ENCODE measurements around the gene FHIT. TPM values are rescaled to one million over a fixed set of nuclear protein-coding genes. Genes with fewer than 3 reads are reported as not detected.

The FHIT gene
- total and polyA plus RNA-seq, 4 donors = 2.6 to 21.3 (median 8.7) TPM

- no peak for ATAC-seq (ENCODE audit: insufficient read depth, low FRiP score)
- no peak overlapping the region for H3K27ac ChIP-seq (ENCODE audit: low read depth in 1 of 2, low read length in 1 of 2)
- no peak for TF ChIP-seq CTCF (IDR thresholded peaks at IDR 0.05; ENCODE audit: control extremely low read depth, extremely low read depth)
- H3K9ac ChIP-seq (ENCODE audit: insufficient read depth in 1 of 2, low read length in 2 of 2) = no peak overlapping the region
- no peaks in the 10 kb centered on the region for H3K27me3 ChIP-seq (ENCODE audit: control insufficient read depth in 3 of 3, insufficient read depth in 3 of 3, low read length in 2 of 3)
- DNase-seq = no peak
- H3K9me3 ChIP-seq (ENCODE audit: control insufficient read depth in 4 of 4, insufficient read depth in 3 of 4, low read length in 3 of 4) = peaks cover 0 to 7% (median 0%) of the 10 kb centered on the region in 4 donors
- H3K36me3 ChIP-seq (ENCODE audit: control insufficient read depth in 4 of 4, insufficient read depth in 4 of 4, low read length in 4 of 4) = no peaks in the 10 kb centered on the region
- WGBS, 2 donors = 76 to 77% methylated on average over 3 of the region's 3 CpGs
- H3K4me1 ChIP-seq (ENCODE audit: control insufficient read depth in 5 of 5, insufficient read depth in 5 of 5, low read length in 5 of 5) = peaks cover 0 to 6% (median 0%) of the 10 kb centered on the region in 5 donors
- H3K4me3 ChIP-seq = no peak overlapping the region
Measured at GRCh38 chr3:60755094-60755493, 496.2 kb downstream of the FHIT start.

- no peak for DNase-seq
- Histone ChIP-seq H3K4me1 (ENCODE audit: control insufficient read depth in 5 of 5, insufficient read depth in 5 of 5, low read length in 5 of 5) (peaks cover 0 to 6% (median 0%) of the 10 kb centered on the region in 5 donors), H3K9me3 (ENCODE audit: control insufficient read depth in 4 of 4, insufficient read depth in 3 of 4, low read length in 3 of 4) (peaks cover 0 to 6% (median 0%) of the 10 kb centered on the region in 4 donors), H3K9ac (ENCODE audit: insufficient read depth in 1 of 2, low read length in 2 of 2) (no peak overlapping the region), H3K4me3 (no peak overlapping the region), H3K27ac (ENCODE audit: low read depth in 1 of 2, low read length in 1 of 2) (no peak overlapping the region), H3K27me3 (ENCODE audit: control insufficient read depth in 3 of 3, insufficient read depth in 3 of 3, low read length in 2 of 3) (no peaks in the 10 kb centered on the region), H3K36me3 (ENCODE audit: control insufficient read depth in 4 of 4, insufficient read depth in 4 of 4, low read length in 4 of 4) (no peaks in the 10 kb centered on the region)
- WGBS, 2 donors = 73 to 91% methylated on average over 1 of the region's 1 CpG
- TF ChIP-seq CTCF (IDR thresholded peaks at IDR 0.05; ENCODE audit: control extremely low read depth, extremely low read depth) = no peak
- ATAC-seq (ENCODE audit: insufficient read depth, low FRiP score) = no peak
Measured at GRCh38 chr3:60754617-60755016, 496.6 kb downstream of the FHIT start.

- TF ChIP-seq CTCF (IDR thresholded peaks at IDR 0.05; ENCODE audit: control extremely low read depth, extremely low read depth) = no peak
Measured at GRCh38 chr3:60752809-60753208, 498.4 kb downstream of the FHIT start.

More at GRCh38 chr3:60752809-60753208, 498.4 kb downstream of the FHIT start:
- Histone ChIP-seq H3K4me1 (ENCODE audit: control insufficient read depth in 5 of 5, insufficient read depth in 5 of 5, low read length in 5 of 5) (peaks cover 0 to 6% (median 0%) of the 10 kb centered on the region in 5 donors), H3K4me3 (no peak overlapping the region), H3K36me3 (ENCODE audit: control insufficient read depth in 4 of 4, insufficient read depth in 4 of 4, low read length in 4 of 4) (no peaks in the 10 kb centered on the region), H3K27me3 (ENCODE audit: control insufficient read depth in 3 of 3, insufficient read depth in 3 of 3, low read length in 2 of 3) (no peaks in the 10 kb centered on the region), H3K9ac (ENCODE audit: insufficient read depth in 1 of 2, low read length in 2 of 2) (no peak overlapping the region), H3K27ac (ENCODE audit: low read depth in 1 of 2, low read length in 1 of 2) (no peak overlapping the region), H3K9me3 (ENCODE audit: control insufficient read depth in 4 of 4, insufficient read depth in 3 of 4, low read length in 3 of 4) (peaks cover 0 to 6% (median 0%) of the 10 kb centered on the region in 4 donors)
- DNase-seq = no peak
- WGBS, 2 donors = 84 to 94% methylated on average over 3 of the region's 3 CpGs
- ATAC-seq (ENCODE audit: insufficient read depth, low FRiP score) = no peak

All from lung (tissue), 12 donors.